GM12878 (cell line): Measurements from ENCODE around the gene CCDC28A. TPM values are rescaled to one million over a fixed set of nuclear protein-coding genes. Genes with fewer than 3 reads are reported as not detected.

Experiments
- BMI1 ChIP-seq: fragments of 450-650 bp; IDR thresholded peaks from 2 replicates; pipeline ENCODE4 v1.6.1; 2016; ENCODE audit warnings: mild to moderate bottlenecking, moderate library complexity, borderline replicate concordance
- BRCA1 ChIP-seq: IDR thresholded peaks from 2 replicates; pipeline ENCODE4 v1.6.1; 2011; ENCODE audit warnings: low read depth, low read length, improper control_type of control experiment
- CEBPZ ChIP-seq: fragments of 150-350 bp; IDR thresholded peaks from 2 replicates; pipeline ENCODE4 v1.6.1; 2016; ENCODE audit warnings: low read depth, low read length
- EP300 ChIP-seq, 2 experiments: fragments of 150-350 bp in 1 of 2; IDR thresholded peaks; 2 replicates each; pipeline ENCODE4 v1.6.1; 2011 to 2012; ENCODE audit warnings: low read depth in 2 of 2, low read length in 2 of 2, borderline replicate concordance in 1 of 2, improper control_type of control experiment in 1 of 2, inconsistent platforms in 1 of 2; ENCODE audit not compliant: control insufficient read depth in 1 of 2
- FOXK2 ChIP-seq: fragments of 450-650 bp; IDR thresholded peaks from 2 replicates; pipeline ENCODE4 v1.6.1; 2017; ENCODE audit warnings: mild to moderate bottlenecking, moderate library complexity
- GABPA ChIP-seq: IDR thresholded peaks from 2 replicates; pipeline ENCODE4 v1.6.1; 2014; ENCODE audit warnings: antibody characterized with exemption, low read depth, mild to moderate bottlenecking, inconsistent platforms
- IKZF1 ChIP-seq: fragments of 450-650 bp; conservative IDR thresholded peaks from 2 replicates; pipeline ENCODE4 v1.6.1; 2017; ENCODE audit warnings: antibody characterized with exemption, mild to moderate bottlenecking
- IRF4 ChIP-seq: IDR thresholded peaks from 2 replicates; pipeline ENCODE4 v1.6.1; 2011; ENCODE audit warnings: low read depth, low read length
- MAX ChIP-seq: IDR thresholded peaks from 2 replicates; pipeline ENCODE4 v1.6.1; 2012; ENCODE audit warnings: low read depth, low read length, improper control_type of control experiment
- MEF2A ChIP-seq: IDR thresholded peaks from 2 replicates; pipeline ENCODE4 v1.6.1; 2011; ENCODE audit warnings: low read depth, mild to moderate bottlenecking, low read length, moderate library complexity; ENCODE audit not compliant: insufficient read depth
- MTA2 ChIP-seq: fragments of 450-650 bp; IDR thresholded peaks from 2 replicates; pipeline ENCODE4 v1.6.1; 2016; ENCODE audit warnings: low read depth, mild to moderate bottlenecking, moderate library complexity
- NFXL1 ChIP-seq: fragments of 450-650 bp; IDR thresholded peaks from 2 replicates; pipeline ENCODE4 v1.6.1; 2017; ENCODE audit warnings: antibody characterized with exemption, mild to moderate bottlenecking, borderline replicate concordance
- POLR2A ChIP-seq: IDR thresholded peaks from 2 replicates; pipeline ENCODE4 v1.6.1; 2011; ENCODE audit warnings: low read depth, mild to moderate bottlenecking, low read length
- POLR2AphosphoS5 ChIP-seq: IDR thresholded peaks from 2 replicates; pipeline ENCODE4 v1.6.1; 2011; ENCODE audit warnings: mild to moderate bottlenecking, low read length, inconsistent platforms
- SMARCA5 ChIP-seq: fragments of 450-650 bp; IDR thresholded peaks from 2 replicates; pipeline ENCODE4 v1.6.1; 2017; ENCODE audit warnings: mild to moderate bottlenecking
- SMC3 ChIP-seq: IDR thresholded peaks from 2 replicates; pipeline ENCODE4 v1.6.1; 2011; ENCODE audit warnings: low read length, improper control_type of control experiment, borderline replicate concordance
- SREBF1 ChIP-seq: IDR thresholded peaks from 2 replicates; pipeline ENCODE4 v1.6.1; 2012; ENCODE audit warnings: mild to moderate bottlenecking, low read length
- TAF1 ChIP-seq: IDR thresholded peaks from 2 replicates; pipeline ENCODE4 v1.6.1; 2011; ENCODE audit warnings: mild to moderate bottlenecking, low read depth, low read length, borderline replicate concordance
- USF1 ChIP-seq: IDR thresholded peaks from 2 replicates; pipeline ENCODE4 v1.6.1; 2011; ENCODE audit warnings: borderline replicate concordance, low read depth, mild to moderate bottlenecking, moderate library complexity, mixed read lengths, low read length; ENCODE audit not compliant: insufficient read depth; ENCODE audit errors: extremely low read length
- WRNIP1 ChIP-seq: IDR thresholded peaks from 2 replicates; pipeline ENCODE4 v1.6.1; 2011; ENCODE audit warnings: low read depth, low read length, improper control_type of control experiment, borderline replicate concordance
- ZBTB40 ChIP-seq: fragments of 450-650 bp; IDR thresholded peaks from 2 replicates; pipeline ENCODE4 v1.6.1; 2016; ENCODE audit warnings: mild to moderate bottlenecking, moderate library complexity, borderline replicate concordance
- polyA plus RNA-seq, 11 experiments: library from polyadenylated mRNA; depleted of rRNA in 4 of 11; unstranded in 6 of 11; stranded (reverse) in 5 of 11; fragments of >200 nt; fragmentation: Nextera tagmentation in 4 of 11; fragmentation: Illumina TruSeq in 1 of 11; extraction: Ambion mirVana in 4 of 11; extraction: Trizol in 1 of 11; gene quantifications; 1 replicate in 1 of 11; 2 replicates in 10 of 11; pipeline versions ENCODE4 v1.2.1 to v1.2.3, GENCODE V29; 2011 to 2016; ENCODE audit warnings: inconsistent platforms in 2 of 11, missing spikeins in 2 of 11, low read depth in 1 of 11
- total RNA-seq, 4 experiments: library from RNA; depleted of rRNA in 3 of 4; stranded (reverse); fragments of >200 nt in 3 of 4; fragmentation: Illumina TruSeq in 1 of 4; extraction: Trizol in 1 of 4; gene quantifications; 2 replicates each; pipeline versions ENCODE4 v1.2.1 to v1.2.3, GENCODE V29; 2013 to 2021

The CCDC28A gene
- total and polyA plus RNA-seq, 10 of the 15 experiments (the other 5 are each of a cell fraction or from before 2014, with no cell fraction given), result 13.5 to 38.8 (median 19.2) TPM

GRCh38 chr6:138773177-138774091 is at the start of gene CCDC28A (continued):
- TF ChIP-seq CEBPZ (no peak), SMC3 (no peak), GABPA (peak; percentile 94), FOXK2 (peak; percentile 90), MAX (peak; percentile 8; the same call in 1 of the 2 replicates), TAF1 (0 out of 2 replicates have a peak, but pooled peaks have one; percentile 34), ZBTB40 (peak; percentile 96), WRNIP1 (0 out of 2 replicates have a peak, but pooled peaks have one; percentile 59), SMARCA5 (0 out of 2 replicates have a peak, but pooled peaks have one; percentile 59), NFXL1 (no peak), EP300 (IDR thresholded peaks at IDR 0.05; ENCODE audit: borderline replicate concordance in 1 of 2, control insufficient read depth in 1 of 2, low read depth in 2 of 2, low read length in 2 of 2) (no peak; a peak in 1 of 4 replicates), IRF4 (no peak), BMI1 (peak; percentile 88; the same call in 1 of the 2 replicates), IKZF1 (peak; percentile 80), MTA2 (0 out of 2 replicates have a peak, but pooled peaks have one; percentile 35), BRCA1 (0 out of 2 replicates have a peak, but pooled peaks have one; percentile 41), USF1 (no peak), POLR2AphosphoS5 (peak; percentile 70), SREBF1 (peak; percentile 54; the same call in 1 of the 2 replicates), MEF2A (peak; percentile 75; the same call in 1 of the 2 replicates), POLR2A (peak; percentile 79)
